ENCODE measurements around the gene ZEB1.
"Not testable (repeated sequence)": the region's sequence is repeated elsewhere in the genome, so short reads cannot be mapped to it uniquely, and the experiment has no call there.

The ZEB1 gene

GRCh38 chr10:31507427-31507826 lies 188.4 kb downstream of the ZEB1 start:
- DNase-seq (ENCODE audit: low read depth in 2 of 2): no peak

DNA sequence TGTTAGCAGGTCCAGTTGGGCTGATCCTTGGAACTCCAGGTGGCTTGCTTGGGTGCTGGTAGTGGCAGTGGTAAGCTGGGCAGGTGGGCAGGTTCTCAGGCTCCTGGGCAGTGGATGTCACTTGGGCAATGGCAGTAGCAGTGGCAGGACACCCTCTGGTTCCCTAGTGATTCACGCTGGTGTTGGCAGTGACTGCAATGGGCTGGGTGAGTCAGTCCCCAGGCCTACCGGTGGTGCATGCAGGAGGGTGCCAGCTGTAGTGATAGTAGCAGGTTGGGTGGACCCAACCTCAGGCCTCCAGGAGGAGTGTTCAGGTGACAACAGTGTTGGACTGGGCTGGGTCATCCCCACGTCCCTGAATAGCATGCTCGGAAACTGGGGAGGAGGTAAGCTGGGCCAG lies 189.2 kb downstream of the ZEB1 start:
- no peak for DNase-seq (ENCODE audit: low read depth in 2 of 2)

DNA sequence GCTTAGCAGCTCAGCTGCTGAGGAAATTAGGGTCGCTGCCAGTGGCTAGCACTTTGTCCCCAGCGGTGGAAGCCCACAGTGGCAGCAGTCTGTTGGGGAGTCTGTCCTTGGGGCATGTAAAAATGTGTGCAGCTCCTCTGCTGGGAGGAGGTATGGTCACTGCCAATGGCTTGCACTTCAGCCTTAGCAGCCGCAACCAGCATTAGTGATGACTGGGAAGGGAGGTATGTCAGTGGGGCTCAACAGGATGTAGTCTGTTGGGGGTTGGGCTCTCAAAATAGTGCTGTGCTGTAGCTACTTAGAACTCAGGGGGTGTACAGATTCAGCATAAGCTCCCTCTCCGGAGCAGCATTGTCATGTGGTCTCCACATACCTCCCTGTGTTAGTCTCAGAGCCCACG lies 189.9 kb downstream of the ZEB1 start:
- DNase-seq (ENCODE audit: low read depth in 2 of 2): no peak

DNA sequence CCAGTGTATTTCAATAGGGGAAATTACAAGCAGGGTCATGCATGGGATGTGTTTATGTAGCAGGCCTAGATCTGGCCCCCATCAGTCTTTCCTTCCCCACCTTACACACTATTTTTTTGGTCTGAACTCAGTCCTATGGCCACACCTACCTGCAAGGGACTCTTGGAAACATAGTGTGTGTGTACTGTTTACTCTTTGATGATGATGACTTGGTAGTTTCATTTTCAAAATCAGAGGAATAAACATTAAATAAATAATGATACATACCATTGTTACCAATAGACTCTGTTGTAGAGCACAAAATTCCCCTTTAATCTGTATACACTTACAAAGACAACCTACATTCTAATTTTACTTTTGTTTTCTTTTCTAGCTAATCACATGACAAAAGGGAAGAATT lies 191.0 kb downstream of the ZEB1 start:
- no peak for DNase-seq (ENCODE audit: low read depth in 2 of 2)

- no peak for DNase-seq (ENCODE audit: low read depth in 2 of 2)
Measured at GRCh38 chr10:31515116-31515515, 196.1 kb downstream of the ZEB1 start.

GRCh38 chr10:31515819-31516402 lies 196.9 kb downstream of the ZEB1 start:
- DNase-seq (ENCODE audit: low read depth in 2 of 2): no peak

- DNase-seq (ENCODE audit: low read depth in 2 of 2): no peak
Measured at GRCh38 chr10:31520986-31521831, 202.2 kb downstream of the ZEB1 start.

- DNase-seq (ENCODE audit: low read depth in 2 of 2): no peak
Measured at GRCh38 chr10:31522820-31523219, 203.8 kb downstream of the ZEB1 start.

- no peak for DNase-seq (ENCODE audit: low read depth in 2 of 2)
Measured at GRCh38 chr10:31524460-31524859, 205.4 kb downstream of the ZEB1 start.

DNA sequence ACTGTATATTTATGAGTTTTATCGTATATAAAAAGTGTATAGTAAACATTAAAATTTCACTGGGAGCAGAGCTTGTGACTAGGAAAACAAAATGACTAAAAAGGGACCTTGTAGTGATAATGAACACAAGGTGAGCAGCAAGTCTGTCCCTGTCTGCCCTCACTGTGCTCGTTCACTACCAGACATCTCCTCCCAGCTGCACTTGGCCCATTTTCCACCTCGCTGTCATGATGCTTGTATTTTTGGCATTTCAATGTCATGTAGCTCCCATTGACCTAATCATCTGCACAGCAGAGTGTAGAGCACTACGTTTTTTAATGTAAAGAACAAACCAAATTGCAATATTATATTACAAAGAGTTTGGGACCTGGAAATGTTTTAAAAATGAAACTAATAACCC lies 207.2 kb downstream of the ZEB1 start:
- DNase-seq (ENCODE audit: low read depth in 2 of 2): no peak

GRCh38 chr10:31526681-31527080 lies 207.7 kb downstream of the ZEB1 start:
- no peak for DNase-seq (ENCODE audit: low read depth in 2 of 2)

DNA sequence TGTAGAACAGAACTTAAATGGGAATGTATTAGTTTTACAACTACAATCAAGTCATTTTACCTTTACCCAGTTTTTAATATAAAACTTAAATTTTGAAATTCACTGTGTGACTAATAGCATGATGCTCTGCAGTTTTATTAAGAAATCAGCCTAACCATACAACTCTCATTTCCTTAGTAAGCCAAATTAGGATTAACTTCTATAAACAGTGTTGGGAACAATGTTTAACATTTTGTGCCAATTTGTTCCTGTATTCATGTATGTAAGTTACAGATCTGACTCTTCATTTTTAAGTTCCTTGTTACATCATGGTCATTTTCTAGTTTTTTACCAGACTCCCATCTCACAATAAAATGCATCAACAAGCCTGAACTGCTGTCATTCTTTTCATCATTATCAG lies 209.8 kb downstream of the ZEB1 start:
- no peak for DNase-seq (ENCODE audit: low read depth in 2 of 2)

DNA sequence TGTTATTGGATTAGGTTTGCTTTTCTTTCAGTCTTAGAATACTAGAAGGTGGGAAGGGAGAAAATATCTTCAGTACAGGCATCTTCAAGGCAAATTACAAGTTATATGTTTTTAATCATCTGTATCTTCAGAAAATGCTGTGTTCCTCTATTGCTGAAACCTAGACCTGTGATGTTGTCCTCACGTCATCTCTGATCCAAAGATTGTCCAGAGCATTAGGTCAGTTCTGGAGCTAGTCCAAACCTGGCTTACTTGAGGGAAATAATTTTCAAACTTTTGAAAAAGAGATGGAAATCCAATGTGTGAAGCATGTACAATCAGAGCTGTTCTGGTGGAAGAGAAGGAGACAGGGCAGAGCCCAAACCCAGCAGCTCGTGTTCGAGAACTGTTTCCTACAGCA lies 217.3 kb downstream of the ZEB1 start:
- no peak for DNase-seq (ENCODE audit: low read depth in 2 of 2)

- no peak for DNase-seq (ENCODE audit: low read depth in 2 of 2)
Measured at GRCh38 chr10:31549896-31550295, 230.9 kb downstream of the ZEB1 start.

- DNase-seq (ENCODE audit: low read depth in 2 of 2): no peak
Measured at GRCh38 chr10:31554556-31554955, 235.5 kb downstream of the ZEB1 start.

DNA sequence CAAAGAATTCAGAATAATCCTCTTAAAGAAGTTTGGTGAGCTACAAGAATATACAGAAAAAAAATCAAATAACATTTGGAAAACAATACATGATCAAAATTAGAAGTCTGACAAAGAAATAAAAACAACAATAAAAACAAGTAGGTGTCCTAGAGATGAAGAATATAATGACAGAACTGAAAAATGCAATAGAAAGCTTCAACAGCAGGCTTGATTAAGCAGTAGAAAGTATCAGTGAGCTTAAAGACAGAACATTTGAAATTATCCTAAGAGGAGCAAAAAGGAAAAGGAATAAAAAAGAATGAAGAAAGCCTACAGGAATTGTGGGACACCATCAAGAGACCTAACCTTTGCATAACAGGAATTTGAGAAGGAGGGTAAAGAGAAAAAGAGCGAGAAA lies 238.8 kb downstream of the ZEB1 start:
- DNase-seq (ENCODE audit: low read depth in 2 of 2): no peak

GRCh38 chr10:31568252-31568861 lies 249.3 kb downstream of the ZEB1 start:
- not testable (repeated sequence) for DNase-seq (ENCODE audit: low read depth in 2 of 2)

DNA sequence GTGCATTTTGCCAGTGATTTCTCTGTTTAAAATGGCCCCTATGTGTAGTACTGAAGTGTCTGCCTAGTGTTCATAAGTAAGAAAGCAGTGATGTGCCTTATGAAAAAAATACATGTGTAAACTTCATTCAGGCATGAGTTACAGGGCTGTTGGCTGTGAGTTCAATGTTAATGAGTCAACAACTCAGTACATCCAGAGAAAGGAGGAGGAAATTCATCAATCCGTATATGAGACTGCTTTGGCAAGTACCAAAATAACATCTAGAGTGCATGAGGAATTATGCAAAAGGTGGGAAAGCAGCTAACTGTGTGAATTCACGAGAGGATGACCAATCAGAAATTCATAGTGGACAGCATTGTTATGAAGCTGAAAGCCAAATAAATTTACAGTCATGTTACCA lies 255.6 kb downstream of the ZEB1 start:
- DNase-seq (ENCODE audit: low read depth in 2 of 2): no peak

DNA sequence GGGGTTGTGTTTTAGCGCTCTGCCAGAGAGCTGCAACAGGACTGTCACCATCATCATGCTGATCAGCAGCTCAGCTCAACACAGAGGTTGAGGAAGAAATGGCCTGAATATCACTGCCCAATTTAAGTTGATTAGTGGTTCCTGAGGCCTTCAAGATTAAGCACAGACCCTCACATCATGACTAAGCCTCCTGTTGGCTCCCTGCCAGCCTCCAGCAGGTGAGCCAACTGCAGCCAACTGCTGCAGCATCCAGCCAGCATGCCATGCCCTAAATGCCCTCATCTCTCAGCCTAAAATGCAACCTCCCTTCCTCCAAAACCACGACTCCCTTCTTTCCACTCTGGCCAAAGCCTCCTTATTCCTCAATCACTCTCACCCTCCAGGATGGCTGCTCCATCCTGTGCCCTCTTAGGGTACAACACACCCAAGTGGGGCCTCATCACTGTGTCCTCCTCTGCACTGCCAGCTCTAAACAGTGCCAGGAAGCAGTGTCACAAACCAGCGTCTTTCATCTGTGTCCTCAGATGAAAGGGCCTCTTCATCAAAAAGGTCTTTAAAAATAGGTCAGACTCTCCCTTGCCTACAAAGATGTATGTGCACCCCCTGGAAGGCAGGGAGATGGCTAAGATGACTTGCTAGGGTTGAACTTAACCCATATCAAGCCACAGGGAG lies 259.3 kb downstream of the ZEB1 start:
- DNase-seq (ENCODE audit: low read depth in 2 of 2): no peak

GRCh38 chr10:31578951-31579350 lies 259.9 kb downstream of the ZEB1 start:
- no peak for DNase-seq (ENCODE audit: low read depth in 2 of 2)
